Activated CD8-positive, alpha-beta memory T cell treated with anti-CD3 and anti-CD28 coated beads for 36 hours (primary cell): Measurements from ENCODE around the gene MDP1. TPM values are rescaled to one million over a fixed set of nuclear protein-coding genes. Genes with fewer than 3 reads are reported as not detected.

Experiments
- CTCF ChIA-PET: fragments of 350-600 bp; sonication (Branson Sonifier 250); formaldehyde crosslinking; loops from one replicate; lab custom pipeline; 2021; ENCODE audit warnings: antibody characterized with exemption; lab: Charles Lee
- POLR2A ChIA-PET: fragments of 350-600 bp; sonication (Branson Sonifier 250); formaldehyde crosslinking; loops from one replicate; lab custom pipeline; 2021; ENCODE audit warnings: antibody characterized with exemption; lab: Charles Lee
- total RNA-seq, 2 experiments: library from RNA; stranded (reverse); gene quantifications; one replicate each; pipeline ENCODE4 v1.2.3, GENCODE V29; 2021

Gene MDP1
- total RNA-seq, 2 experiments from 2014 or later, result 14.9 to 17.4 TPM

DNA sequence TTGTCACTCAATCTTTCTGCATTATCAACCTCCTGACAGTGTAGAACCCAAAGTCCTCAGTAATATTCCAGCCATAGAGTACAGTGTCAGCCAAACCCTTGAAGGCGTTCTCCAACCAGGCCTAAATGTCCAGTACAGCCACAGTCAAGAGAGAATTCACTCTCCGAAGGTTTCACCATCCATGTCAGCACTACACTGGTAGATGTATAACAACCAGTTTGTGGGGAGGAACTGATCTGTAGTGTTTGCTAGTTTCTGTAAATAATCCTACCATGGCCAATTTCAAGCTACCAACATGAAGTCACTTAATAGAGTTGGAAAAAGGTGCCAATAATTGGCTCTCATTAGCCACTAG lies 456 bp upstream of the MDP1 start:
- ChIA-PET POLR2A (interaction anchor here (0.5 to 2.0 kb wide), 3 partner anchors 20 to 126 kb away, joined by 3 to 18 read pairs (median 9); partner anchors contain the start of genes TINF2 and TM9SF1), CTCF (interaction anchor here (0.9 to 3.3 kb wide), 14 partner anchors 9 to 215 kb away, joined by 3 to 16 read pairs (median 5); partner anchors contain the start of genes CIDEB, IPO4, TINF2 and TM9SF1)

DNA sequence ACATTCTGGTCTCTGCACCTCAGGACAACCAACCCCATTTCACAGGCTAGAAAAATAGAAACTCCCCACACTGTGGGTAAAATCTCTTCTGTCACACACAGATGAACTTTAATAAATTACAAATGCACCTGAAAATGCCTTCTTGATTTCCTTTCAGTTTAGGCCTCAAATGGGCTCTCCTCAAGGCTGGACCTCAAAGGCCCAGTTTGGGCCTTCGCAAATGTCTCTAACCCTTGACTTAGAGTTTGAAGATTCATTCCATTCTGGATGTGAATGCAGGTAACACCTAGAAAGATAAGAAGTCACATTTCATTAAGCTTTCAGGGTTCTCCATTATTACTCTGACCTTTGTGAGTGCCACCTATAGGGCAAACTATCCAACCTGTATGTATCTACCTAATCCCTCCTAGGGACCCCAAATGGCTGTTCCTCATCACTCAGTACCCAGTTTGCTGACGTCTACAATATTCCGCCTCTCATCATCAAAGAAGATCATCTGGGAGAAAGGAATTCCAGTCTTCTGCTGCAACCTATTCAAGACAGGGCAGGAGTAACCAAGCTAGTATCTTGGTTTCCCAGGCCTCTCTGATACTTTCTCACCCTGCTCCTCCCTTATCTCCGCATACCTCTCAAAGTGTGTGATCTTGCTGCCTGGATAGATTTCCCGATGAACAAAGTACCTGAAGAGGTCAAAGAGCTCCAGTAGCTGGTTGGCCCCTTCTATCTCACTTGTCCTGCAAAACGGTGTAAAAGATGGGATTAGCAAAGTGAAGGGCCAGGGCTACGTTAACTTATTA lies 1.8 kb downstream of the MDP1 start:
- POLR2A ChIA-PET, result interaction anchor here (0.7 to 2.3 kb wide), 13 partner anchors 11 to 120 kb away, joined by 3 to 24 read pairs (median 7); partner anchors contain the start of genes DHRS1, IRF9, NOP9 and NRL
- CTCF ChIA-PET, result interaction anchor here (0.6 to 3.3 kb wide), 10 partner anchors 9 to 216 kb away, joined by 3 to 16 read pairs (median 4); partner anchors contain the start of genes CBLN3, CIDEB, IRF9 and KHNYN

DNA sequence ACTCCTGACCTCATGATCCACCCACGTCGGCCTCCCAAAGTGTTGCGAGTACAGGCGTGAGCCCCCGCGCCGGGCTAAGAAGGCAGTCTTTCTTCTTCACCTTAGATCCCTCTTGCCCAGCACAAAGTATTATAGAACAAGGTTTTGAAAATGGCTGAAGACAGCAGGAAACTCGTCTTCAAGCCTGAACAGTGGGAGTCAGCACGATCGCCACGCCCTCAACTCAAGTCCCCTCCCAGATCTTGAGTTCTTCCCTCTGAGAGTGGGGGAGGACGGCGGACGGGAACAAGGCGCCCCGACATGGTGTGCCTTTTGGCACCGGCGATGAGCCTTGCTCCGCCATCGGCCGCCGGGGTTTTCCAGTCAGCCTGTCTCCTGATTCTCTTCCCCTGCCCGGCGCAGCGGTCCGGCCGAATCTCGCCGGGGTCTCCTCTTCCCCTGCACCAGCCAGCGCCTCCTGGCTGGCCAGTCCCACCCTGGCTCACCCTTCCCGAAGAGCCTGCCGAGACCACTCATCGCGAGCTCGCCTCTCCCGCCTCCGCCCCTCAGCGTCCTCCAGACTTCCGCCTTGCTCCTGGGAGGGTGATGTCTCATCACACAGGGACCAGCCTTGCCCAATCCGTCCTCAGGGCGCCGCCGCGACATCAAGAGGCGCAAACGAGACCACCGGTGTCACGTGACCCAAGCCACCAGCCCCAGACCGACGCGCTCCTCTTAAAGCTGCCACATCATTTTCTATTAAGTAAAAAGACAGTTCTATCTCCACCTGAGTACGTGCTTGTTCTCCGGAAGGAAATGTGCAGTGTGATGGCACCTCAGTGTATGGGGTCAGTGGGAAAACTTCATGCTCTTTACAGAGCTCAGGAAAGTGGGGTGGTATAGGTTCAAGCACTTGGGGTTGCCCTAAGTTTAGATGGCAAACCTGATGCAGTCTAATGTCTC lies 2.7 kb downstream of the MDP1 start, which contains the start of gene CHMP4A:
TSS of gene CHMP4A (minus strand) at position 565 of the 942 bp plus-strand sequence. CDS start at position 516, 49 bp downstream.
- CTCF ChIA-PET, result interaction anchor here (0.6 to 3.1 kb wide), 13 partner anchors 10 to 995 kb away, joined by 3 to 15 read pairs (median 4); partner anchors contain the start of genes CBLN3, CIDEB, IRF9 and KHNYN
- POLR2A ChIA-PET, result interaction anchor here (0.7 to 2.3 kb wide), 12 partner anchors 10 to 119 kb away, joined by 3 to 24 read pairs (median 4); partner anchors contain the start of genes DHRS1, IRF9, NOP9 and NRL

DNA sequence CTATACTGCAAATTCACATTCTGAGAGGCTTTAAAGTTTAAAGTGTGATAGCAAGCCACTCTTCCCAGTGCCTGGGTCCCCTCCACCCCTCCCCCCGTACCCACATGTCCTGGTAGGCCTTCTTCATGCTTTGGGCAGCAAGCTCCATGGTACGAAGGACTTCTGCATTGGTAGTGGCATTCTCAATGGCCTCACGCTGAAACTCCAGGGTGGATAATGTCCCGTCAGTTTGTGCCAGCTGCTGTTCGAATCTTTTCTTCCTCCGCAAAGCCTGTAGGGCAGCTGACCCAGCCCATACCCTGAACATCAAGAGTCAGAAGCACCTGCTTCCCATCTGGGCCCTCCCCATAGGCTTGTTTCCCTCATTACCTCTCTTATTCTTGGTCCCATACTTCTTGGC lies 4.6 kb downstream of the MDP1 start:
- ChIA-PET CTCF (interaction anchor here (1.2 to 2.3 kb wide), 4 partner anchors 11 to 97 kb away, joined by 3 to 9 read pairs (median 4); partner anchors contain the start of genes CIDEB, IRF9 and TM9SF1), POLR2A (interaction anchor here (0.6 to 1.2 kb wide), 2 partner anchors 8 to 49 kb away, joined by 3 read pairs; no protein-coding TSS in a partner anchor)

DNA sequence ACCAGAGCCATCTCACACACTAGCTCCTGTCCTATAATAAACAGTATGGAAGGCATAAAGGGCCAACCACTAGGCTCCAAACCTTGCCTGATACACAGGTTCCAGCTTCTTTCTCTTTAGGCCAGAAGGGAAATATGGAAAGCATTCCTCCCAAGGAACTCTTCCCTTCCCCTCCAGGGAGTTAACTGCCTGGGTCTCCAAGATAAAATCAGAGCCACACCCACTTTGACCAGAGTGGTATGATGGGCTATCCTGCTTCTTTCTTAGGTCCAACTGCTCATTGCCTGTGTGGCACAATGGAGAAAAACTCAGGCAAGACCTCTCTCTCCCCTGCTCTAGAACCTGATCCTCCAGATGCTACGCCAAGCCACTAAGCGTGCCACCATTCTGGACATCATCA lies 8.2 kb downstream of the MDP1 start:
- POLR2A ChIA-PET, result interaction anchor here (0.5 to 1.0 kb wide), 3 partner anchors 12 to 25 kb away, joined by 3 to 5 read pairs (median 3); partner anchors contain the start of gene TM9SF1
- CTCF ChIA-PET, result interaction anchor here (1.0 to 1.6 kb wide), 2 partner anchors 55 to 99 kb away, joined by 3 read pairs; no protein-coding TSS in a partner anchor

DNA sequence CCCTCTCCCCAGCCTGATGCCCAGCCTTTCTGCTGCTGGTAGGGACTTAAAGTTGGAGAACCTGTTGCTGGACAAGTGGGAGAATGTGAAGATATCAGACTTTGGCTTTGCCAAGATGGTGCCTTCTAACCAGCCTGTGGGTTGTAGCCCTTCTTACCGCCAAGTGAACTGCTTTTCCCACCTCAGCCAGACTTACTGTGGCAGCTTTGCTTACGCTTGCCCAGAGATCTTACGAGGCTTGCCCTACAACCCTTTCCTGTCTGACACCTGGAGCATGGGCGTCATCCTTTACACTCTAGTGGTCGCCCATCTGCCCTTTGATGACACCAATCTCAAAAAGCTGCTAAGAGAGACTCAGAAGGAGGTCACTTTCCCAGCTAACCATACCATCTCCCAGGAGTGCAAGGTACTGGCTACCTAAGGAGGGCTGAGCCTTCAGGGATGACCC lies 8.7 kb downstream of the MDP1 start:
- CTCF ChIA-PET, result interaction anchor here (0.5 to 1.6 kb wide), 3 partner anchors 9 to 55 kb away, joined by 3 to 4 read pairs (median 3); partner anchors contain the start of gene MDP1

DNA sequence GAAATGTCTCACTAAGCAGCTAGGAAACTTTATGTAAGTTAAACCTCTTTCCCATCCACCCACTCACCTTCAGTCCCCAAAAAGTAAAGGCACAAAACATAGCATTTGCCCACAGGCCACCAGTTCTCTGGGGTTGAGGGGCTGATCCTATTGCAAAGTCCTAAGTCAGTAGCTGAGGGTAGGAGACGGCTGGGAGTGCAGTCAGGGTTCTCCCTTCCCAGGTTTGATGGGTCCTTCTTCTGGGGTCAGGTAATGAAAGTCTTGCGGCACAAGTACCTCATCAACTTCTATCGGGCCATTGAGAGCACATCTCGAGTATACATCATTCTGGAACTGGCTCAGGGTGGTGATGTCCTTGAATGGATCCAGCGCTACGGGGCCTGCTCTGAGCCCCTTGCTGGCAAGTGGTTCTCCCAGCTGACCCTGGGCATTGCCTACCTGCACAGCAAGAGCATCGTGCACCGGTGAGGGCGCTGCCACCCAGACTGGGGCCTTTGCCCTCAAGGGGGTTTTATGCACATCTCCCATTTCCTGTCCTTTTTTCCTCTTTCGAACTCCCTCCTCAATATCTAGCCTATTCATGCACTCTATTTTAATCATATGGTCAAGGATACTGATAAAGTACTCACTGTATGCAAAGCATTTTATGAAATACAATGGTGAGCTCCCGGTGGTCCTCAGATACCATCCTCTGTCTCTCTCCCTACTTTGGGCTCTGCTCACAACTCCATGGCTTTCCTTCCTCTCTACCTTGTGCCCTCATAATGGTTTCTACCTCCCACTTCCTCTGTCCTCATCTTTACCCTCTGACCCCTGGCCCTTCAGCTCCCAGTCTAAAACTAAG lies 9.4 kb downstream of the MDP1 start:
- ChIA-PET POLR2A (interaction anchor here (0.5 to 2.1 kb wide), 4 partner anchors 8 to 24 kb away, joined by 3 to 8 read pairs (median 6); partner anchors contain the start of gene TM9SF1), CTCF (interaction anchor here (0.5 to 1.7 kb wide), 4 partner anchors 9 to 101 kb away, joined by 3 to 5 read pairs (median 4); partner anchors contain the start of genes CIDEB and MDP1)

More for the DNA sequence above, 8.7 kb downstream of the MDP1 start:
- POLR2A ChIA-PET, result interaction anchor here (0.9 to 1.0 kb wide), 2 partner anchors 12 to 25 kb away, joined by 3 read pairs; partner anchors contain the start of gene TM9SF1

DNA sequence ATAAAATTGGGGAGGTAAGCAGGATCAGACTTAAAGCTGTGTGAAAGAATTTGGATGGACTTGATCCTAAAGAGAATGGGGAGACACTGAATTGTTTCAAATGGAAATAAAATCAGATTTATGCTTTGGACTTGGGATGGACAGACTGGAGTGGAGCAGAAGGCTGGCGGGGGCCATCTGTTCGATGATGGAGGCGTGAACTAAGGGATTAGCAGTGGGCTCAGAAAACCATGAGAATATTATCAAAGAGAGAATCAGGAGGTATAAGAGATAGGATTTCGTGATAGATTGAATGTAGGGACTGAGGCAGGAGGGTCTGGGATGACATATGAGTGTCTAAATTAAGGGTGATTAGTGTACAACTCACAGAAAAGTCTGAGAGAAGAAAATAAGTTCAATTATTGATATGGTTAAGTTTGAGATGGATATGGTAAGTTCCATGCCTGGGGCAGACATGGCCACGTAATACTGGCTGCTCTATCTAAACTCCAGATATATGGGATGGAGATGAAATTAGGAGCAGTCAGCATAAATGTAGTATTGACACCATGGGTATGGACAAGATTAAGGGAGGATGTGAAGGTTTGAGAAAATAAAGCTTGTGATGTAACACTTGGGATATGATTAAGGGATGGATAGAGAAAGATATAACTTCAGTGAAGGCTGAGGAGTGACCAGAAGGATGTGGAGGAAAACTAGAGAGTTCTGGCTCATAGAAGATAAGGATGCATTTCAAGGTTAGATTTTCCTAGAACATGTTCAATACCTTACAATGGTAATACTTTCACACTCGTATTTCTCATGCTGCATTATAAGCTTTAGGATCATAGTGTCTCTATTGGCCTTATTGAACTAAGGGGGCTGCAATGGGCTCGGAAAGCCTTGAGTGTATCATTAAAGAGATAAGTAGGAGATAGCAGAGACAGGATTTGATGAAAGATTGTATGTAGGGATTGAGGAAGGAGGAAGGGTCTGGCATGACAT lies 11.4 kb downstream of the MDP1 start:
- POLR2A ChIA-PET, result interaction anchor here (2.1 kb wide), 1 partner anchor 9 kb away, joined by 8 read pairs; the partner anchor contains the start of gene TM9SF1

DNA sequence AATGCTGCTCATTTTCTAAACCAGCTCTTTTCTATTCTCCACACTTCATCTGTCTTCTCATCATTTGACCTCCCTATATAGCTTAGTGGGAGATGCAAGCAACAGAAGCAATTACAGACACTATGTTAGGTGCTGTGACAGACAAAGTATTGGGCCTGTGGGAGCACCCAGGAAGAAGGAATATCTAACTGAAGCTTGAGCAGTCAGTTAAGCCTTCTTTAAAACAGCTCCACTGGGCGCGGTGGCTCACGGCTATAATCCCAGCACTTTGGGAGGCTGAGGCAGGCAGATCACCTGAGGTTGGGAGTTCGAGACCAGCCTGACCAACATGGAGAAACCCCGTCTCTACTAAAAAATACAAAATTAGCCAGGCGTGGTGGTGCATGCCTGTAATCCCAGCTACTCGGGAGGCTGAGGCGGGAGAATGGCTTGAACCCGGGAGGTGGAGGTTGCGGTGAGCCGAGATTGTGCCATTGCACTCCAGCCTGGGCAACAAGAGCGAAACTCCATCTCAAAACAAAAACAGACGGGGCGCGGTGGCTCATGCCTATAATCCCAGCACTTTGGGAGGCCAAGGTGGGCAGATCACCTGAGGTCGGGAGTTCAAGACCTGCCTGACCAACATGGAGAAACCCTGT lies 12.5 kb downstream of the MDP1 start:
- ChIA-PET CTCF (interaction anchor here (0.9 kb wide), 1 partner anchor 68 kb away, joined by 3 read pairs; the partner anchor contains the start of gene RABGGTA), POLR2A (interaction anchor here (1.3 kb wide), 2 partner anchors 9 to 10 kb away, joined by 3 read pairs; partner anchors contain the start of gene CHMP4A)

More for the DNA sequence above, 11.4 kb downstream of the MDP1 start:
- CTCF ChIA-PET, result no interaction called here

DNA sequence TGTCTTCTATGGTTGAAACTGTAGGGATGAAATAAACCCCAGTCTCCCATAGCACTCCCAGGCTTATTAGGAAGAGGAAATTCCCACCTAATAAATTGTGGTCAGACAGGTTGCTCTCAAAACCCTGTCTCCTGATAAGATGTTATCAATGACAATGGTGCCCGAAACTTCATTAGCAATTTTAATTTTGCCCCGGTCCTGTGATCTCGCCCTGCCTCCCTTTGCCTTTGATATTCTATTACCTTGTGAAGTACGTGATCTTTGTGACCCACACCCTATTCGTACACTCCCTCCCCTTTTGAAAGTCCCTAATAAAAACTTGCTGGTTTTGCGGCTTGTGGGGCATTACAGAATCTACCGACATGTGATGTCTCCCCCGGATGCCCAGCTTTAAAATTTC lies 13.3 kb downstream of the MDP1 start:
- ChIA-PET CTCF (interaction anchor here (0.6 to 0.9 kb wide), 2 partner anchors 28 to 69 kb away, joined by 3 read pairs; partner anchors contain the start of gene RABGGTA), POLR2A (interaction anchor here (0.7 to 1.3 kb wide), 3 partner anchors 9 to 42 kb away, joined by 3 to 5 read pairs (median 3); partner anchors contain the start of gene CHMP4A)

DNA sequence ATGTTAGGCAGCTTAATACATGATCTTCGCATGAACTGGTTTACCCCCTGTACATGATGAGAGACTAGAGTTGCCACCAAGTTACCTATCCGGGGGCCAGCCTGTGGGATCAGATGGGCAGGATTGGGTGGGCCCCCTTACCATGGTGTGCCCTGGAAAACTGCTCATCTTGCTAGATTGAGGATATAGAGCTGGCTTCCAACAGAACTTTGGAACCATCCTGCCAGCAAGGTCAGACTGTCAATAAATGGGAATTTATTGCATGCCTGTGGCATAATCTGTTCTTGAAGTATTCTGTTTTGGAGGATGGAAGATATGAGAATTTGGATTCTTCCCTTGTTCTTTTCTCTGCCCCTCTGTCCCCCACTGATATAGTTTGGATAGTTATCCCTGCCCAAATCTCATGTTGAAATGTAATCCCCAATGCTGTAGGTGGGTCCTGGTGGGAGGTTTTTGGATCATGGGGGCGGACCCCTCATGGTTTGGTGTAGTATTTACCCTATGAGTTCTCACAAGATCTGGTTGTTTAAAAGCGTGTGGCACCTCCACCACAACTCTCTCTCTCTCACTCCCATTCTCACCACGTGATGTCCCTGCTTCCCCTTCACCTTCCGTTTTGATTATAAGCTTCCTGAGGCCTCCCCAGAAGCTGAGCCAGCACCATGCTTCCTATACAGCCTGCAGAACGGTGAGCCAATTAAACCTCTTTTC lies 16.9 kb downstream of the MDP1 start:
- CTCF ChIA-PET, result interaction anchor here (0.5 to 1.4 kb wide), 3 partner anchors 11 to 44 kb away, joined by 3 to 5 read pairs (median 3); partner anchors contain the start of gene IPO4
- POLR2A ChIA-PET, result interaction anchor here (0.6 to 0.7 kb wide), 4 partner anchors 8 to 47 kb away, joined by 3 to 8 read pairs (median 6); no protein-coding TSS in a partner anchor

DNA sequence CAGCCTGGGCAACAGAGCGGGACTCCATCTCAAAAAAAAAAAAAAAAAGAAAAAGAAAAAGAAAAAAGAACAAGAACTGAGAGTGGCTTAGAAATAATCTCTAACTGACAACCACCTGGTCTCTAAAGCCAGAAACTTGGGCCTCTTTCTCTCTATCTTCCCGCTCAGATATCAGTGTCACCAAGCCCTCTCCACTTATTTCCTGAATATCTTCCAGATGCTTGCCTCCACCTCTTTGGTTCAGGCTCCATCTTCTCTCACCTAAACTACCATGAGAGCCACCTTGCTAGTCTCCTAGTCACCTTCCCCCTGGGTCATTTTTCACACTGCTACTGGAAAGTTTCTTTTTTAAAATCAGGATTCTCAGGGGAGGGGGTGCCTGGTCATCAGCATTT lies 18.8 kb downstream of the MDP1 start:
- ChIA-PET POLR2A (interaction anchor here (2.0 to 2.7 kb wide), 2 partner anchors 16 to 18 kb away, joined by 18 to 24 read pairs; partner anchors contain the start of genes CHMP4A and MDP1), CTCF (interaction anchor here (1.8 kb wide), 1 partner anchor 111 kb away, joined by 6 read pairs; the partner anchor contains the start of gene CIDEB)

DNA sequence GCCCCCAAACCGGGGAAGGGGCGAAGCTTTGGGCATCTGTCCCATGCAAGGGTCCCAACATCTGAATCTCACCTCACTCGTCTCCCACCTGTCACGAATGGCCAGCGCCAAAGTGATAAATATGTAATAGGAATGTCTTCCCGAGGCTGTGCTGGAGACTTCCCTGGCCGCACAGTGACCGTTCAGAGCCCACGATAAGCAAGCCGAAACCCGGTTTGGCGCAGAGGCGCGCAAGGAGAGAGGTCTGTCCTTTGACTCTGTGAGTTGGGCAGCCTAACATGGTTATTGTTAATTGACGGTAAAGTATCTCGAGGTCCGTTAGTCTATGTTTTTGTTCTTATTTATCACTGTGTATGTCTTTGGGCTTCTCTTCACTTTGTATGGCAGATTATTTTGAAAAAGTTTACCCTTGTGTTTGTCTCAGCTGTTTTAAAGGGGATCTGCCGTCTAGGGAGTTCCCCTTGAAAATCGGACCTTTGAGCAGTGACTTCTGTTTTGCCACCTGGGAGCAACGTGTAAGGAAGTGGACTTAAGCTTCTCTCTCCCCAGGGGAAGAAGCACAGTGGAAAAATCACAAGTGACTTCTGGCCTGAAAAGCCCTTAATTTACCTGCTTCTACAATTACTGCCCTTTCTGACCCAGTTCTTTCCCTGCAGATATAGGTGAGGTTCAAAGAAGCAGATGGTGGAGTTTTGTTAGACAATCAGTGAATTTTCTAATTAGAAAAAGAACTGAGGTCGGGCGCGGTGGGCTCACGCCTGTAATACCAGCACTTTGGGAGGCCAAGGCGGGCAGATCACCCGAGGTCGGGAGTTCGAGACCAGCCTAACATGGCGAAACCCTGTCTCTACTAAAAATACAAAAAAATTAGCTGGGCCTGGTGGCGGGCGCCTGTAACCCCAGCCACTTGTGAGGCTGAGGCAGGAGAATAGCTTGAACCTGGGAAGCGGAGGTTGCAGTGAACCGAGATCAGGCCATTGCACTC lies 19.5 kb downstream of the MDP1 start:
- ChIA-PET POLR2A (interaction anchor here (1.2 to 2.7 kb wide), 9 partner anchors 9 to 82 kb away, joined by 3 to 24 read pairs (median 10); partner anchors contain the start of genes CHMP4A, DCAF11, IRF9 and MDP1), CTCF (interaction anchor here (0.9 to 2.3 kb wide), 11 partner anchors 11 to 137 kb away, joined by 3 to 15 read pairs (median 4); partner anchors contain the start of genes CHMP4A, CIDEB, IRF9 and LTB4R2)
